IPS DF 6.9 (cell line): ENCODE results near the gene PIH1D1.

Experiments
- DNase-seq: peaks from one replicate; pipeline ENCODE4 v3.0.0-alpha.2; 2013; ENCODE audit warnings: low read depth, low spot score
- H3K27ac ChIP-seq: one replicate; pipeline ENCODE4 v1.5.1; 2013; ENCODE audit warnings: low read length, control low read depth
- H3K27me3 ChIP-seq: 2 replicates; pipeline ENCODE4 v1.6.1; 2013; ENCODE audit warnings: mild to moderate bottlenecking, low read length; ENCODE audit not compliant: control insufficient read depth, insufficient read depth
- H3K36me3 ChIP-seq: 2 replicates; pipeline ENCODE4 v1.6.1; 2013; ENCODE audit warnings: low read length; ENCODE audit not compliant: control insufficient read depth, insufficient read depth
- H3K4me1 ChIP-seq: 2 replicates; pipeline ENCODE4 v1.6.1; 2013; ENCODE audit warnings: low read length; ENCODE audit not compliant: control insufficient read depth, insufficient read depth
- H3K4me3 ChIP-seq: 2 replicates; pipeline ENCODE4 v1.5.1; 2013; ENCODE audit warnings: mild to moderate bottlenecking, low read length
- H3K9me3 ChIP-seq: 2 replicates; pipeline ENCODE4 v1.6.1; 2013; ENCODE audit warnings: low read length, inconsistent platforms; ENCODE audit not compliant: control insufficient read depth, insufficient read depth
- WGBS: extraction: QIAGEN DNeasy Blood & Tissue Kit; methylation state at CpG from one replicate; pipeline ENCODE4 v1.1.7; 2013; ENCODE audit warnings: mixed read lengths, missing lambda C conversion rate; ENCODE audit not compliant: insufficient read length, insufficient coverage; 5-methylcytosine and 5-hydroxymethylcytosine counted together

PIH1D1 gene

DNA sequence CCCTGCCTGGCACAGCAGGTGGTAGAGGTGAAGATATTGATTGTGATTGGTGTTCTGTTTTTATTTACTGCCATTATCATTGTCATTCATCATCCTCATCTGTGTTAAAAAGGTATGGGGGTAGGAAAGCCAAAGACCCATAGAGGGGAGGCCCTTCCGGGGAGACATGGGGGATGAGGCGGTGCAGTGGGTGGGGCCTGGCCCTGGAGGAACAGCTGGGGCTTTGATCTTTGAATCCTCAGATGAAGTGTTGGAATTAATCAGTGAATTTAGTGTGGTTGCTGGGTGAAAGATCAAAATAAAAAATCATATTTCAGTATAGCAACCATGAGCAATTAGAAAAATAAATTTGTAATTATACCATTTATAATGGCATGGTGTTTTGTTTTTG lies 35.8 kb downstream of the PIH1D1 start:
- H3K27ac ChIP-seq = no peak overlapping the region
- no CpG with 5 or more reads among the region's 2 CpGs for WGBS
- no peaks in the 10 kb centered on the region for H3K36me3 ChIP-seq
- H3K27me3 ChIP-seq = no peaks in the 10 kb centered on the region
- no peak for DNase-seq
- peaks cover 5% of the 10 kb centered on the region for H3K4me1 ChIP-seq
- no peak overlapping the region for H3K4me3 ChIP-seq
- H3K9me3 ChIP-seq = no peaks in the 10 kb centered on the region

GRCh38 chr19:49415102-49415809 lies 36.4 kb downstream of the PIH1D1 start:
- Histone ChIP-seq H3K4me3 (no peak overlapping the region), H3K36me3 (no peaks in the 10 kb centered on the region), H3K4me1 (peaks cover 5% of the 10 kb centered on the region), H3K9me3 (no peaks in the 10 kb centered on the region), H3K27me3 (no peaks in the 10 kb centered on the region), H3K27ac (no peak overlapping the region)
- DNase-seq = no peak
- WGBS = no CpG with 5 or more reads among the region's 15 CpGs

- H3K36me3 ChIP-seq = no peaks in the 10 kb centered on the region
- H3K27me3 ChIP-seq = no peaks in the 10 kb centered on the region
- H3K27ac ChIP-seq = no peak overlapping the region
- no peaks in the 10 kb centered on the region for H3K9me3 ChIP-seq
- no peak overlapping the region for H3K4me3 ChIP-seq
- WGBS = no CpG with 5 or more reads among the region's 3 CpGs
- no peak for DNase-seq
- H3K4me1 ChIP-seq = peaks cover 5% of the 10 kb centered on the region
Observed at GRCh38 chr19:49414256-49414655, 37.4 kb downstream of the PIH1D1 start.

DNA sequence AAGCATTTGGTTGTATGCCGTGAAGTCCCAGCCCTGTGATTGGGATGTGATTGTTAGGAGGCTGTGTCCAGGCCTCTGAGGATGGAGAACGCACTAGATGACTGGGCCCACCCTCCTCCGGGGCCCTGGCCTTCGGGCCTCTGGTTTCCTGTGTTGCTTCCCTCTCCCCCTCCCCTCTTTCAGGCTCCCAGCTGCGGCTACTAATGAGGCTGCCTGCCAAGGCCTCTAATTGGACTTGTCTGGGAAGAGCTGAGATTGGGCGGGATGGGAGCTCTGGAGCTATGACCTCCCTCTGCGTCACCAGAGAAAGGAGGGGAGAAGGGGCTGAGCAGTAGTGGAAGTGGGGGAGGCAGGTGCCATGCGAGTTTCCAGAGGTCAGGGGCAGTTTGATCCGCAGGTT lies 38.3 kb downstream of the PIH1D1 start:
- no CpG with 5 or more reads among the region's 9 CpGs for WGBS
- H3K4me3 ChIP-seq = no peak overlapping the region
- H3K27me3 ChIP-seq = no peaks in the 10 kb centered on the region
- H3K9me3 ChIP-seq = no peaks in the 10 kb centered on the region
- DNase-seq = no peak
- H3K36me3 ChIP-seq = no peaks in the 10 kb centered on the region
- H3K4me1 ChIP-seq = peaks cover 5% of the 10 kb centered on the region
- no peak overlapping the region for H3K27ac ChIP-seq

DNA sequence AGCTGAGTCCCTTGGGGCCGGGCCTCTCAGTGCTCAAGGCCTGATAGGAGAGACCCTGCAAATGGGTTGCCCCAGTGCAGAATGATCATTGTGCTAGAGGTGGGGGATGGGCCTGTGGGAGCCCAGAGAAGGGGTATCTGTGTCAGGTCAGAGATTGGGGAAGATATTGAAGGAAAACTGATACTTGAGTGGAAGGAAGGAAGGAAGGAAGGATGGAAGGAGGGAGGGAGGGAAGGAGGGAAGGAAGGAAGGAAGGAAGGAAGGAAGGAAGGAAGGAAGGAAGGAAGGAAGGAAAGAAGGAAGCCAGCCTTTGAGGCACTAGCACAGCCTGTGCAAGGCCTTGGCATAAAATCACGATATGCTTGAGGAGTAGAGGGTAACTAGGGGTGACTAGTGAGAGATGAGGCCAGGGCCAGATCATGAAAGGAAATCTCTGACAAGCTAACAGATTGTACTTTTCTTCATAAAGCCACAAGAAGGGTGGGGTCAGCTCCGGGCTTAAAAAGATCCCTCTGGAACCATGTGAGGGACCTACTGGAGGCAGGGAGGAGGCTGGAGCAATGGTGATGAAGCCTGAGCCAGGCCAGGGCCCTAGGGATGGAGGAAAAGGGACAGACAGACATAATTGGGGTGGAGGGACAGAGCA lies 39.8 kb downstream of the PIH1D1 start:
- no peak overlapping the region for H3K27ac ChIP-seq
- DNase-seq = no peak
- no peak overlapping the region for H3K4me3 ChIP-seq
- no peaks in the 10 kb centered on the region for H3K27me3 ChIP-seq
- peaks cover 3% of the 10 kb centered on the region for H3K4me1 ChIP-seq
- H3K36me3 ChIP-seq = no peaks in the 10 kb centered on the region
- no CpG with 5 or more reads among the region's 3 CpGs for WGBS
- H3K9me3 ChIP-seq = no peaks in the 10 kb centered on the region

DNA sequence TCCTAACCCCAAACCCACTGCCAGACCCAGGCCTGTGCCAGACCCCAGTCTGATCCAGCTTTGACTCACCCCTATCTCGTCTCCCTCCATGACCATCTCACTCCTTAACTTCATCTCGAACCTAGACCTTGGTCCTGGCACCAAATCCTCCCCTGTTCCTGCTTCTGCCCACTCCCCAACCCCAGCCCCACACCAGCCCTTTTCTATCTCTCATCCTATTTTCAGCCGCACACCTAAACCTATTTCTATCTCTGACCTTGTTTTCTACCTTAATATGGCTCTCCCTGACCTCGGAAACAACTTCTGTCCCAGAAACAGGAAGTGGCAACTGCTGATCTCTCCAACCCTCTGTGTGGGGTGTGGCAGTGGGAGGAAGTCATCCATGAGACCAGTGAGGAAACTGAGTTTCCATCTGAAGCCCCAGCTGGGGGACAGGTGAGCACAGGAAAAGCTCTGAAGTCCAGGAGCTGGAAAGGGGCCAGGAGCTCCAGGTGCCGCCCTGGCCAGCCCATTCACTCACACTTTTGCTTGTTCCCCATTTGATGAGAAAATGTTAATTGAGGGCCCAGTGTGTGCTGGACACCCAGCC lies 42.1 kb downstream of the PIH1D1 start:
- DNase-seq = no peak
- Histone ChIP-seq H3K4me1 (no peaks in the 10 kb centered on the region), H3K27ac (no peak overlapping the region), H3K36me3 (no peaks in the 10 kb centered on the region), H3K9me3 (no peaks in the 10 kb centered on the region), H3K27me3 (no peaks in the 10 kb centered on the region), H3K4me3 (no peak overlapping the region)
- WGBS = no CpG with 5 or more reads among the region's 5 CpGs

DNA sequence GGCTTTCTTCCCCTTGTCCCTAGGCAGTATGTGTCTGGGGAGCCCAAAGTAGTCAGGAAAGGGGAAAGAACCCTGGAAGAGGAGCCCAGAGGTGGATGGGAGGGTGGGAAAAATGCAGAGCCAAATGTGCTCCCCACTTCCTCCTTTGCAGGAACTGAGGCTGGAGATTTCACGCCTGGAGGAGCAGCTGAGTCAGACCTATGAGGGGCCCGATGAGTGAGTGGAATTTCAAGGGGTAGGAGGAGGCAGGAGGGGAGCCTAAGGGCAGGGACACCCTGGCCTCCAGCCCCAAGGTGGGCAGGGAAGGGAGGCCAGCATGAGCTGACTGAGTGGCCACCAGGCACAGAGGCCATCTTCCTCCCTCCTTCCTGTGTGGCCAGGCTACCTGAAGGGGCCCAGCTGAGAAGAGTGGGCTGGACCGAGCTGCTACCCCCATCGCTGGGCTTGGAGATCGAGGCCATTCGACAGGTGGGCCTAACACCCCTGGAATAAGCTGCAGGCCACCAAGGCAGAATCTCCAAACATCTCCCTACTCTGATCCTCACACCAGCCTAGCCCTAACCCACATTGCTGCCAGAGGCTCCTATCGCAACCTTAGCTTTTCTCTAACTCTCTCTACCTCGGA lies 42.7 kb downstream of the PIH1D1 start:
- no peaks in the 10 kb centered on the region for H3K27me3 ChIP-seq
- no peaks in the 10 kb centered on the region for H3K36me3 ChIP-seq
- H3K4me1 ChIP-seq = peaks cover 5% of the 10 kb centered on the region
- H3K9me3 ChIP-seq = no peaks in the 10 kb centered on the region
- DNase-seq = no peak
- no peak overlapping the region for H3K4me3 ChIP-seq
- H3K27ac ChIP-seq = no peak overlapping the region
- WGBS = no CpG with 5 or more reads among the region's 8 CpGs

DNA sequence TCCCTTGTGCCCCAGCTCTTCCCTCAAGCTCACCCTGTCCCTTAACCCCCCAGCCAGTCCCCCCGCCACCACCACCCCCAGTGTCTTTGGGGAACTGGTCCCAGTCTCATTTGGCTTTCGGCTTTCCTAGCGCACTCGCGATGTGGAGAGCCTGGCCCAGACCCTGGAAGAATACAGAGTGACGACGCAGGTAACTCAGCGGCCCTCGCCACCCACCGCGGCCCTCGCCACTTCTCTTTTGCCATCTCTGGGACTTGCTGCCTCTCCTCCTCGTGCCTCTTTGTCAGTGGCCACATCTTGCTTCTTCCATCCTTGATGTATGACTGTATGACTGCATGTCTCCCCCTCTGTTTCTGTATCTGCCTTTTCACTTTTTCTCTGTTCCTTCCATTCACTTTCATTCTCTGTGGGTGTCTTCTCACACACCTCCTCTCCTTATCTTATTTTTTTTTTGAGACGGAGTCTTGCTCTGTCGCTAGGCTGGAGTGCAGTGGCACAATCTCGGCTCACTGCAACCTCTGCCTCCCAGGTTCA lies 44.1 kb downstream of the PIH1D1 start:
- H3K4me1 ChIP-seq = peaks cover 7% of the 10 kb centered on the region
- DNase-seq = no peak
- WGBS = no CpG with 5 or more reads among the region's 16 CpGs
- H3K36me3 ChIP-seq = no peaks in the 10 kb centered on the region
- H3K4me3 ChIP-seq = no peak overlapping the region
- H3K27ac ChIP-seq = no peak overlapping the region
- no peaks in the 10 kb centered on the region for H3K27me3 ChIP-seq
- H3K9me3 ChIP-seq = no peaks in the 10 kb centered on the region

GRCh38 chr19:49407079-49407478 lies 44.5 kb downstream of the PIH1D1 start:
- peaks cover 7% of the 10 kb centered on the region for H3K4me1 ChIP-seq
- no peaks in the 10 kb centered on the region for H3K9me3 ChIP-seq
- H3K36me3 ChIP-seq = no peaks in the 10 kb centered on the region
- H3K27ac ChIP-seq = no peak overlapping the region
- no peak overlapping the region for H3K4me3 ChIP-seq
- DNase-seq = no peak
- no peaks in the 10 kb centered on the region for H3K27me3 ChIP-seq
- no CpG with 5 or more reads among the region's 7 CpGs for WGBS

DNA sequence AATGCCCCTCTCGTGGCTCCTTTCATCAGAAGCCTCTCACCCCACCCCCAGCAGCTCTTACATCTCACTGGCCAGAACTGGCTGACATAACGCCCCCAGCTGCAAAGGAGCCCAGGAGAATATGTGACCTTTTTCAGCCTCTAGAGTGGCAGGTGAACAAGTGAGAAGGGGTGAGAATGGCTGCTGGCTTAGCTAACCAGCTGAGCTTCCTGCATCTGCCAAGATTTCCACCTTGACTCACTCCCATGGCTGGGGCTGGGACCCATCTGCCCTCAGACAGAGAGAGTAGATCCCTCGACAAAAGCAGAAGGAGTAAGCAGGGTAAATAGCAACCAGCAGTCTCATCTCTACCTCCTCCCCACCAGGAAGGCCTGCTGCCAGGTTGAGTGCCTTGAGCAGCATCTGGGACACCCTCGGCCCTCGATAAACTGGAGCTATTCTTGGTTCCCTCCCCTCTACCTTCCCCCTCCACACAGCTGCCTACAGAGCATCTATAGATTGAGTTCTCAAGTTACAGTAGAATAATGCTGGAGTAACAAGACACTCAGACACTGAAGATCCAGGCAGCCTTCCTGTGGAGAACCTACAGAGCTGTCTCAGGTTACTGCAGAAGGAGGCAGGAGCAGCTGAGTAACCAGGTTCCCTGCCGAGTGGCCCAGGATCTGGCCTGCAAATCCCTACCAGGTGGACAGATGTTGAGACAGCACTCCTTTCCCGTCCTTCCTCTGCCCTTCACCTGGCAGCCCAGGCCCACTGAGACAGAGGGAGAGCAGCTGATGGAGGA lies 48.0 kb downstream of the PIH1D1 start:
- Histone ChIP-seq H3K4me1 (peaks cover 7% of the 10 kb centered on the region), H3K9me3 (no peaks in the 10 kb centered on the region), H3K4me3 (no peak overlapping the region), H3K27me3 (no peaks in the 10 kb centered on the region), H3K36me3 (no peaks in the 10 kb centered on the region), H3K27ac (no peak overlapping the region)
- WGBS = no CpG with 5 or more reads among the region's 7 CpGs
- DNase-seq = peak; percentile 92
